Tracheal epithelial cell (primary cell): ENCODE measurements around the gene C2orf42. TPM values are rescaled to one million over a fixed set of nuclear protein-coding genes. Genes with fewer than 3 reads are reported as not detected.

Source experiments
- total RNA-seq: library from RNA; depleted of rRNA; stranded (reverse); fragments of >200 nt; gene quantifications from 2 replicates; pipeline ENCODE4 v1.2.1, GENCODE V29; 2014

The C2orf42 gene
- total RNA-seq = 14.1 and 17.6 TPM in 2 replicates

GRCh38 chr2:70190418-70191243, at the start of gene C2orf42:
TSS of gene C2orf42 (minus strand) at chr2:70191019. CDS start at chr2:70181985, 9,034 bp downstream.

Other genes starting within 250 kb of the C2orf42 start
- under 0.01 TPM in 1 of 2 replicates, not detected in the other for gene ASPRV1, start 229.4 kb downstream of the C2orf42 start, total RNA-seq
- gene PCBP1, start 103.5 kb downstream of the C2orf42 start, total RNA-seq = 26.0 and 42.6 TPM in 2 replicates
- 34.1 and 42.9 TPM in 2 replicates for gene TIA1, start 57.6 kb upstream of the C2orf42 start, total RNA-seq
- 30.6 and 53.5 TPM in 2 replicates for gene PCYOX1, start 67.1 kb upstream of the C2orf42 start, total RNA-seq
- gene SNRPG, start 102.7 kb upstream of the C2orf42 start, total RNA-seq = 147 and 198 TPM in 2 replicates
- 19.6 and 28.9 TPM in 2 replicates for gene FAM136A, start 111.0 kb upstream of the C2orf42 start, total RNA-seq